Measurements from ENCODE around the gene NEU1.

NEU1 gene

GRCh38 chr6:31901415-31901952 is 38.9 kb upstream of the NEU1 start:
- H3K4me3 ChIP-seq (ENCODE audit: low read length): no peak overlapping the region
- H3K27me3 ChIP-seq (ENCODE audit: control insufficient read depth, insufficient read depth, low read length): no peaks in the 10 kb centered on the region
- H3K4me1 ChIP-seq (ENCODE audit: control insufficient read depth, insufficient read depth, low read length): peaks cover 11% of the 10 kb centered on the region
- H3K9ac ChIP-seq (ENCODE audit: low read length): peak overlapping the region; percentile 78
- H3K9me3 ChIP-seq (ENCODE audit: control insufficient read depth, low read length): no peaks in the 10 kb centered on the region
- no peaks in the 10 kb centered on the region for H3K36me3 ChIP-seq (ENCODE audit: control insufficient read depth, insufficient read depth, low read length)

- H3K27me3 ChIP-seq (ENCODE audit: control insufficient read depth, insufficient read depth, low read length): no peaks in the 10 kb centered on the region
- peaks cover 13% of the 10 kb centered on the region for H3K4me1 ChIP-seq (ENCODE audit: control insufficient read depth, insufficient read depth, low read length)
- no peaks in the 10 kb centered on the region for H3K36me3 ChIP-seq (ENCODE audit: control insufficient read depth, insufficient read depth, low read length)
- H3K9me3 ChIP-seq (ENCODE audit: control insufficient read depth, low read length): no peaks in the 10 kb centered on the region
- peak overlapping the region; percentile 78 for H3K9ac ChIP-seq (ENCODE audit: low read length)
- H3K4me3 ChIP-seq (ENCODE audit: low read length): no peak overlapping the region
Observed at GRCh38 chr6:31900917-31901414, 38.3 kb upstream of the NEU1 start.

GRCh38 chr6:31899882-31900722 is 37.5 kb upstream of the NEU1 start:
- no peak overlapping the region for H3K9ac ChIP-seq (ENCODE audit: low read length)
- H3K36me3 ChIP-seq (ENCODE audit: control insufficient read depth, insufficient read depth, low read length): no peaks in the 10 kb centered on the region
- H3K27me3 ChIP-seq (ENCODE audit: control insufficient read depth, insufficient read depth, low read length): no peaks in the 10 kb centered on the region
- no peaks in the 10 kb centered on the region for H3K9me3 ChIP-seq (ENCODE audit: control insufficient read depth, low read length)
- H3K4me1 ChIP-seq (ENCODE audit: control insufficient read depth, insufficient read depth, low read length): peaks cover 13% of the 10 kb centered on the region
- H3K4me3 ChIP-seq (ENCODE audit: low read length): no peak overlapping the region

GRCh38 chr6:31899215-31899614 is 36.6 kb upstream of the NEU1 start:
- Histone ChIP-seq H3K36me3 (ENCODE audit: control insufficient read depth, insufficient read depth, low read length) (no peaks in the 10 kb centered on the region), H3K4me3 (ENCODE audit: low read length) (no peak overlapping the region), H3K9ac (ENCODE audit: low read length) (no peak overlapping the region), H3K27me3 (ENCODE audit: control insufficient read depth, insufficient read depth, low read length) (no peaks in the 10 kb centered on the region), H3K9me3 (ENCODE audit: control insufficient read depth, low read length) (no peaks in the 10 kb centered on the region), H3K4me1 (ENCODE audit: control insufficient read depth, insufficient read depth, low read length) (peaks cover 13% of the 10 kb centered on the region)

- Histone ChIP-seq H3K4me3 (ENCODE audit: low read length) (peak overlapping the region; percentile 98), H3K9me3 (ENCODE audit: control insufficient read depth, low read length) (no peaks in the 10 kb centered on the region), H3K36me3 (ENCODE audit: control insufficient read depth, insufficient read depth, low read length) (no peaks in the 10 kb centered on the region), H3K9ac (ENCODE audit: low read length) (peak overlapping the region; percentile 79), H3K4me1 (ENCODE audit: control insufficient read depth, insufficient read depth, low read length) (peaks cover 13% of the 10 kb centered on the region), H3K27me3 (ENCODE audit: control insufficient read depth, insufficient read depth, low read length) (no peaks in the 10 kb centered on the region)
Observed at GRCh38 chr6:31898383-31899011, 35.9 kb upstream of the NEU1 start.

- Histone ChIP-seq H3K4me3 (ENCODE audit: low read length) (peak within 1 kb of the TSS; percentile 98), H3K9me3 (ENCODE audit: control insufficient read depth, low read length) (no peaks in the 10 kb centered on the region), H3K9ac (ENCODE audit: low read length) (peak within 1 kb of the TSS; percentile 79), H3K27me3 (ENCODE audit: control insufficient read depth, insufficient read depth, low read length) (no peaks in the 10 kb centered on the region), H3K36me3 (ENCODE audit: control insufficient read depth, insufficient read depth, low read length) (no peaks in the 10 kb centered on the region), H3K4me1 (ENCODE audit: control insufficient read depth, insufficient read depth, low read length) (peaks cover 13% of the 10 kb centered on the region)
Observed at GRCh38 chr6:31897612-31898382, 35.2 kb upstream of the NEU1 start, which contains the start of gene EHMT2. Gene EHMT2 (minus strand): TSS chr6:31897698. CDS start chr6:31897677, 21 bp downstream.

- H3K9ac ChIP-seq (ENCODE audit: low read length): peak overlapping the region; percentile 79
- H3K4me1 ChIP-seq (ENCODE audit: control insufficient read depth, insufficient read depth, low read length): peaks cover 13% of the 10 kb centered on the region
- no peaks in the 10 kb centered on the region for H3K36me3 ChIP-seq (ENCODE audit: control insufficient read depth, insufficient read depth, low read length)
- H3K4me3 ChIP-seq (ENCODE audit: low read length): no peak overlapping the region
- H3K27me3 ChIP-seq (ENCODE audit: control insufficient read depth, insufficient read depth, low read length): no peaks in the 10 kb centered on the region
- H3K9me3 ChIP-seq (ENCODE audit: control insufficient read depth, low read length): no peaks in the 10 kb centered on the region
Observed at GRCh38 chr6:31896856-31897611, 34.4 kb upstream of the NEU1 start.

- Histone ChIP-seq H3K4me3 (ENCODE audit: low read length) (no peak overlapping the region), H3K4me1 (ENCODE audit: control insufficient read depth, insufficient read depth, low read length) (peaks cover 13% of the 10 kb centered on the region), H3K9me3 (ENCODE audit: control insufficient read depth, low read length) (no peaks in the 10 kb centered on the region), H3K36me3 (ENCODE audit: control insufficient read depth, insufficient read depth, low read length) (no peaks in the 10 kb centered on the region), H3K27me3 (ENCODE audit: control insufficient read depth, insufficient read depth, low read length) (no peaks in the 10 kb centered on the region), H3K9ac (ENCODE audit: low read length) (peak overlapping the region; percentile 79)
Observed at GRCh38 chr6:31896493-31896855, 33.9 kb upstream of the NEU1 start.

- H3K9ac ChIP-seq (ENCODE audit: low read length): no peak overlapping the region
- no peaks in the 10 kb centered on the region for H3K36me3 ChIP-seq (ENCODE audit: control insufficient read depth, insufficient read depth, low read length)
Observed at GRCh38 chr6:31892821-31893220, 30.2 kb upstream of the NEU1 start.

GRCh38 chr6:31889331-31889972 is 26.8 kb upstream of the NEU1 start:
- Histone ChIP-seq H3K4me3 (ENCODE audit: low read length) (no peak overlapping the region), H3K36me3 (ENCODE audit: control insufficient read depth, insufficient read depth, low read length) (no peaks in the 10 kb centered on the region), H3K27me3 (ENCODE audit: control insufficient read depth, insufficient read depth, low read length) (no peaks in the 10 kb centered on the region), H3K9me3 (ENCODE audit: control insufficient read depth, low read length) (no peaks in the 10 kb centered on the region), H3K9ac (ENCODE audit: low read length) (no peak overlapping the region), H3K4me1 (ENCODE audit: control insufficient read depth, insufficient read depth, low read length) (no peaks in the 10 kb centered on the region)

More at GRCh38 chr6:31892821-31893220, 30.2 kb upstream of the NEU1 start:
- no peaks in the 10 kb centered on the region for H3K9me3 ChIP-seq (ENCODE audit: control insufficient read depth, low read length)
- peaks cover 7% of the 10 kb centered on the region for H3K4me1 ChIP-seq (ENCODE audit: control insufficient read depth, insufficient read depth, low read length)
- H3K27me3 ChIP-seq (ENCODE audit: control insufficient read depth, insufficient read depth, low read length): no peaks in the 10 kb centered on the region
- H3K4me3 ChIP-seq (ENCODE audit: low read length): no peak overlapping the region
